Gastroesophageal sphincter (tissue), 4 donors: ENCODE data around the gene BDKRB1. TPM values are rescaled to one million over a fixed set of nuclear protein-coding genes. Genes with fewer than 3 reads are reported as not detected.

Source experiments
- ATAC-seq: fragments of 150-250 bp; one replicate; pipeline ENCODE4 v1.9.1; 2016; ENCODE audit warnings: mild to moderate bottlenecking, moderate library complexity
- H3K27ac ChIP-seq, 4 donors: fragments of 200-600 bp; sonication (generic) in 3 of 4; 1 replicate in 3 of 4; 2 replicates in 1 of 4; pipeline ENCODE4 v1.5.1; 2016 to 2019
- H3K27me3 ChIP-seq: fragments of 200-600 bp; sonication (generic); one replicate; pipeline ENCODE4 v1.5.1; 2019
- H3K36me3 ChIP-seq, 2 donors: fragments of 200-600 bp; sonication (generic); one replicate each; pipeline ENCODE4 v1.5.1; 2019; ENCODE audit warnings: control low read depth in 1 of 2
- H3K4me1 ChIP-seq, 3 donors: fragments of 200-600 bp; sonication (generic); 1 replicate in 2 of 3; 2 replicates in 1 of 3; pipeline ENCODE4 v1.5.1; 2016 to 2019; ENCODE audit warnings: control low read depth in 2 of 3
- H3K4me3 ChIP-seq, 2 donors: fragments of 200-600 bp; sonication (generic); one replicate each; pipeline ENCODE4 v1.5.1; 2019; ENCODE audit warnings: mild to moderate bottlenecking in 1 of 2, moderate library complexity in 1 of 2
- H3K9me3 ChIP-seq, 3 donors: fragments of 200-600 bp; sonication (generic); one replicate each; pipeline ENCODE4 v1.5.1; 2017 to 2019; ENCODE audit warnings: control low read depth in 2 of 3
- EP300 ChIP-seq: sonication (generic); formaldehyde crosslinking; IDR thresholded peaks from one replicate; pipeline ENCODE4 v1.6.1; 2017; ENCODE audit warnings: antibody characterized with exemption, mild to moderate bottlenecking
- POLR2A ChIP-seq, 2 donors: fragments of 450-650 bp; IDR thresholded peaks; one replicate each; pipeline ENCODE4 v1.6.1; 2017; ENCODE audit warnings: antibody characterized with exemption in 2 of 2, mild to moderate bottlenecking in 2 of 2, moderate library complexity in 1 of 2
- POLR2AphosphoS5 ChIP-seq: sonication (generic); formaldehyde crosslinking; IDR thresholded peaks from one replicate; pipeline ENCODE4 v1.6.1; 2017; ENCODE audit warnings: antibody characterized with exemption
- WGBS, 2 donors: methylation state at CpG; one replicate each; pipeline ENCODE4 v1.1.5; 2018; ENCODE audit warnings: low coverage in 1 of 2; 5-methylcytosine and 5-hydroxymethylcytosine counted together
- total RNA-seq, 4 donors: library from RNA; depleted of rRNA; stranded (reverse); fragments of >200 nt; gene quantifications; one replicate each; pipeline ENCODE4 v1.1.0, GENCODE V29; 2016
- TF ChIP-seq, protein P1 (sequence below), 4 experiments: fragments of 200-600 bp in 2 of 4; fragments of 450-650 bp in 2 of 4; sonication (generic) in 1 of 4; IDR thresholded peaks; one replicate each; pipeline ENCODE4 v1.5.1; 2017 to 2019; ENCODE audit warnings: antibody characterized with exemption in 4 of 4, mild to moderate bottlenecking in 2 of 4, moderate library complexity in 2 of 4

BDKRB1 gene
- total RNA-seq, 4 donors from 2014 or later, result 0.50 to 7.9 (median 1.2) TPM; not detected in 1

DNA sequence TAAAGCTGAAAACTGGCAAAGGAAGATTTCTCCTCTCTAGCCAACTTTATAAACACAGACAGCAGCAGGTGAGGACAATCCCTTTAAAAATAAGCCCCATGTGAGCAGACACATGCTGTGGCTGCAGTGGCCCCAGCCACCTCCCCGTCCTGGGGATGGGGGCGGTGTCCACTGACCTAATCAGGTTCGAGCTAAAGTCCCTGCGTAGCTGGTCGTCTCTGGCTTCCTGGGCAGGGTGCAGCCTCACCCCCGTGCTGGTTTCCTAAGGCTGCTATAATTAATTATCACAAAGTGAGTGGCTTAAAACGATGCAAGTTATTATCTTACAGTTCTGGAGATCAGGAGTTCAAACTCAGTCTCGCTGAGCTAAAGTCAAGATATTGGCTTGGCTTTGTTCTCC, 1.0 kb downstream of the BDKRB1 start:
- H3K36me3 ChIP-seq, result no peaks in the 10 kb centered on the region
- TF ChIP-seq POLR2AphosphoS5, result no peak
- TF ChIP-seq POLR2A (IDR thresholded peaks at IDR 0.05), result no peak
- TF ChIP-seq EP300, result no peak
- TF ChIP-seq, protein P1, sequence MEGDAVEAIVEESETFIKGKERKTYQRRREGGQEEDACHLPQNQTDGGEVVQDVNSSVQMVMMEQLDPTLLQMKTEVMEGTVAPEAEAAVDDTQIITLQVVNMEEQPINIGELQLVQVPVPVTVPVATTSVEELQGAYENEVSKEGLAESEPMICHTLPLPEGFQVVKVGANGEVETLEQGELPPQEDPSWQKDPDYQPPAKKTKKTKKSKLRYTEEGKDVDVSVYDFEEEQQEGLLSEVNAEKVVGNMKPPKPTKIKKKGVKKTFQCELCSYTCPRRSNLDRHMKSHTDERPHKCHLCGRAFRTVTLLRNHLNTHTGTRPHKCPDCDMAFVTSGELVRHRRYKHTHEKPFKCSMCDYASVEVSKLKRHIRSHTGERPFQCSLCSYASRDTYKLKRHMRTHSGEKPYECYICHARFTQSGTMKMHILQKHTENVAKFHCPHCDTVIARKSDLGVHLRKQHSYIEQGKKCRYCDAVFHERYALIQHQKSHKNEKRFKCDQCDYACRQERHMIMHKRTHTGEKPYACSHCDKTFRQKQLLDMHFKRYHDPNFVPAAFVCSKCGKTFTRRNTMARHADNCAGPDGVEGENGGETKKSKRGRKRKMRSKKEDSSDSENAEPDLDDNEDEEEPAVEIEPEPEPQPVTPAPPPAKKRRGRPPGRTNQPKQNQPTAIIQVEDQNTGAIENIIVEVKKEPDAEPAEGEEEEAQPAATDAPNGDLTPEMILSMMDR (IDR thresholded peaks at IDR 0.05), result no peak
- no peak for ATAC-seq
- no peaks in the 10 kb centered on the region for H3K27me3 ChIP-seq
- H3K9me3 ChIP-seq, result peaks cover 0 to 8% (median 0%) of the 10 kb centered on the region in 3 donors
- H3K27ac ChIP-seq, result peak overlapping the region in 3 of 4 donors; percentile 79 to 87 (median 87)
- no peak overlapping the region for H3K4me3 ChIP-seq
- 59 to 64% methylated on average over 3 to 8 of the region's 8 CpGs for WGBS, 2 donors
- peaks cover 4 to 53% (median 26%) of the 10 kb centered on the region in 3 donors for H3K4me1 ChIP-seq

DNA sequence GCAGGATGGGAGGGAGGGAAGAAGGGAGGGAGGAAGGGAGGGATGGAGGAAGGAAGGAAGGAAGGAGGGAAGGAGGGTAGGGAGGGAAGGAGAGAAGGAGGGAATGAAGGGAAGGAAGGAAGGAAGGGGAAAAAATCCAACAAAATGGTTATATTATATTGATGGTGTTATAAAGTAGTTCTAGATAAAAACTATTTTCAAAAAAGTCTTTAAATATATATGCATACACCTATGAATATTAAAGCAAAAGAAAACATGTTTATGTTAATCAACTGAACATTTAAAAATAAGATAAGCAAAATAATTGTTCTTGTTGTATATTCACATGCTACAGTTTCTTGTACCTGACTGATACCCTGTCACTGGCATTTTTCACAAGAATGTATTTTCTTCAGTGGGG, 1.9 kb downstream of the BDKRB1 start:
- H3K4me1 ChIP-seq, result peaks cover 4 to 46% (median 21%) of the 10 kb centered on the region in 3 donors
- no peaks in the 10 kb centered on the region for H3K36me3 ChIP-seq
- ATAC-seq, result no peak
- TF ChIP-seq POLR2AphosphoS5 (no peak), EP300 (no peak), POLR2A (IDR thresholded peaks at IDR 0.05) (no peak)
- TF ChIP-seq, protein P1 (IDR thresholded peaks at IDR 0.05), result no peak
- no peak overlapping the region for H3K4me3 ChIP-seq
- H3K27ac ChIP-seq, result peak overlapping the region in 1 of 4 donors; percentile 87
- peaks cover 0 to 8% (median 0%) of the 10 kb centered on the region in 3 donors for H3K9me3 ChIP-seq
- no peaks in the 10 kb centered on the region for H3K27me3 ChIP-seq

DNA sequence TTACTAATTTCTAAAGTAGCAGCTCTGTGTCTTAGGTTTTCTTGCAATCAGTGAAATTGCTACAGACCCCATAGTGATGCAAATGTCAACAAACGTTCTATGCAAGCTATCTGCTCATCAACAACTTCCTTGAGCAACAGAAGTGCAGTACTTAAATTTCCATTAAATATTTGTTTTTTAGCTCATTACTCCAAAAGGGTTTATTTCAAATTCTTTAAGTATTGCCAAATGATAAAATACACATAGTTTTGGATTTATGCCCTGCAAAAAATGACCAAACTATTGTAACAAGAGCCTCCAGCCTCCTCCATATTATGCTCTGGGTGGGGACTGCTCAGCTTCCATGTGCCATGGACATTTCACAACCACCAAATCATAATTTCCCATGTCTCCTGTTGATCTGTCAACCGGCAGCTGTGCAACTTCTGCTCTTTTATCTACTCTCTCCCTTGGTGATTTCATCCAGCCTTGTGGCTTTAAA, 4.4 kb downstream of the BDKRB1 start:
- Histone ChIP-seq H3K36me3 (no peaks in the 10 kb centered on the region), H3K4me3 (no peak overlapping the region), H3K27ac (no peak overlapping the region), H3K9me3 (peaks cover 0 to 8% (median 0%) of the 10 kb centered on the region in 3 donors), H3K27me3 (no peaks in the 10 kb centered on the region), H3K4me1 (peaks cover 0 to 22% (median 6%) of the 10 kb centered on the region in 3 donors)
- 52 to 84% methylated on average over 2 of the region's 2 CpGs for WGBS, 2 donors
- ATAC-seq, result peak; percentile 65
- TF ChIP-seq POLR2A (IDR thresholded peaks at IDR 0.05), result no peak
- TF ChIP-seq, protein P1 (IDR thresholded peaks at IDR 0.05), result no peak
- TF ChIP-seq POLR2AphosphoS5, result no peak
- TF ChIP-seq EP300, result no peak

DNA sequence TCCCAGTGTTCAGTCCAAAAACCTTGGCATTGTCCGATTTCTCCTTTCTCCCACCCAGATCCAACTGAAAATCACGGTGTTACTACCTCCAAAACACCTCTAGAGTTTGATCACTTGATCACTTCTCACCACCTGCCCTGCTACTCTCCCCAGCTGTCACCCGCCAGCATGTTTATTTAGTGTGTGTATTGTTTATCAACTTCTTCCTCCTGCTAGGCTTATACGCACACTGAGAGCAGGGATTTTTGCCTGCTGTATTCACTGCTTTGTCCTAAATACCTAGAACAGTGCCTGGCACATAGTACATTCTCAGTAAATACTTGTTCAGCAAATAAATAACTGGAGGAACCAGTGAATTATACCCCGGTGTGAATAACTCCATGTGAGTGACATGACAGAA, 5.0 kb downstream of the BDKRB1 start:
- peak overlapping the region in 1 of 4 donors; percentile 11 for H3K27ac ChIP-seq
- WGBS, 2 donors, result 67 to 90% methylated on average over 5 of the region's 5 CpGs

More for the DNA sequence above, 5.0 kb downstream of the BDKRB1 start:
- peaks cover 0 to 8% (median 0%) of the 10 kb centered on the region in 3 donors for H3K9me3 ChIP-seq
- ATAC-seq, result no peak
- no peaks in the 10 kb centered on the region for H3K36me3 ChIP-seq
- peaks cover 0 to 15% (median 2%) of the 10 kb centered on the region in 3 donors for H3K4me1 ChIP-seq
- no peak overlapping the region for H3K4me3 ChIP-seq
- TF ChIP-seq, protein P1 (IDR thresholded peaks at IDR 0.05), result no peak
- TF ChIP-seq POLR2AphosphoS5, result no peak
- no peak for TF ChIP-seq POLR2A (IDR thresholded peaks at IDR 0.05)
- TF ChIP-seq EP300, result no peak
- no peaks in the 10 kb centered on the region for H3K27me3 ChIP-seq
